HCEC 1CT (cell line): ENCODE measurements around the gene PIP4K2C.
"Not testable (repeated sequence)": the region's sequence is repeated elsewhere in the genome, so short reads cannot be mapped to it uniquely, and the experiment has no call there.

ENCODE experiments used
- DNase-seq: peaks from one replicate; pipeline ENCODE4 v3.0.0-alpha.2; 2017

The PIP4K2C gene

GRCh38 chr12:57586128-57586527 is 4.9 kb upstream of the PIP4K2C start:
- DNase-seq = no peak

GRCh38 chr12:57586832-57587429 is 4.1 kb upstream of the PIP4K2C start:
- DNase-seq = no peak

GRCh38 chr12:57588951-57589610 is 1.9 kb upstream of the PIP4K2C start:
- DNase-seq = not testable (repeated sequence)

GRCh38 chr12:57590479-57590863 is 521 bp upstream of the PIP4K2C start:
- DNase-seq = no peak

- no peak for DNase-seq
Observed at GRCh38 chr12:57591782-57592325, 862 bp downstream of the PIP4K2C start.

GRCh38 chr12:57592551-57593165 is 1.7 kb downstream of the PIP4K2C start:
- peak; percentile 38 for DNase-seq

- DNase-seq = no peak
Observed at GRCh38 chr12:57593187-57593586, 2.2 kb downstream of the PIP4K2C start.

GRCh38 chr12:57600395-57600794 is 9.4 kb downstream of the PIP4K2C start:
- DNase-seq = no peak

GRCh38 chr12:57602544-57602943 is 11.6 kb downstream of the PIP4K2C start:
- no peak for DNase-seq

GRCh38 chr12:57603324-57603723 is 12.3 kb downstream of the PIP4K2C start:
- DNase-seq = no peak

GRCh38 chr12:57603815-57604453 is 12.9 kb downstream of the PIP4K2C start:
- DNase-seq = peak; percentile 9

- peak; percentile 34 for DNase-seq
Observed at GRCh38 chr12:57604454-57604991, 13.5 kb downstream of the PIP4K2C start, which contains the start of gene DTX3. Gene DTX3, plus strand, starts transcription at chr12:57604824. Its CDS starts 1,694 bp downstream, at chr12:57606518.

- DNase-seq = peak; percentile 17
Observed at GRCh38 chr12:57604992-57605810, 14.2 kb downstream of the PIP4K2C start.

GRCh38 chr12:57605811-57606311 is 14.9 kb downstream of the PIP4K2C start:
- no peak for DNase-seq

GRCh38 chr12:57606399-57606798 is 15.4 kb downstream of the PIP4K2C start:
- no peak for DNase-seq

- no peak for DNase-seq
Observed at GRCh38 chr12:57606821-57607220, 15.8 kb downstream of the PIP4K2C start.

GRCh38 chr12:57607958-57608663 is 17.1 kb downstream of the PIP4K2C start:
- no peak for DNase-seq

- no peak for DNase-seq
Observed at GRCh38 chr12:57609101-57609780, 18.2 kb downstream of the PIP4K2C start.

GRCh38 chr12:57609781-57610553 is 19.0 kb downstream of the PIP4K2C start:
- no peak for DNase-seq

- peak; percentile 36 for DNase-seq
Observed at GRCh38 chr12:57610554-57611107, 19.6 kb downstream of the PIP4K2C start.
